ENCODE data around the gene KLHL22. TPM values are rescaled to one million over a fixed set of nuclear protein-coding genes. Genes with fewer than 3 reads are reported as not detected.

KLHL22 gene
- total and polyA plus RNA-seq, 2 of the 4 experiments (the other 2 are of a cell fraction): 27.1 to 30.1 TPM

DNA sequence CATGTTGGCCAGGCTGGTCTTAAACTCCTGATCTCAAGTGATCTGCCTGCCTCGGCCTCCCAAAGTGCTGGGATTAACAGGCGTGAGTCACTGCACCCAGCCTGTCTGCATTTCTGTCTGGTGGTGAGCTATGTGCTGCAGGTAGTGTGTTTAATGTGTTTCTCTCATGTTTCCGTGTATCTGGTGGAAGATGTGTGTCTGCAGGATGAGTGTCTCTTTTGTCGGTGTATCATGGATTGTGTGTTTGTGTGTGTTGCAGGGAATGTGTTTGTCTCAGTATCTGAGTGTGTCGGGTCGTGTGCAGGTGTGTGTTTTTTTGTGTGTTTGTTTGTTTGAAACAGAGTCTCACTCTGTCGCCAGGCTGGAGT, 74.1 kb downstream of the KLHL22 start (continued):
- TF ChIP-seq, protein P1, sequence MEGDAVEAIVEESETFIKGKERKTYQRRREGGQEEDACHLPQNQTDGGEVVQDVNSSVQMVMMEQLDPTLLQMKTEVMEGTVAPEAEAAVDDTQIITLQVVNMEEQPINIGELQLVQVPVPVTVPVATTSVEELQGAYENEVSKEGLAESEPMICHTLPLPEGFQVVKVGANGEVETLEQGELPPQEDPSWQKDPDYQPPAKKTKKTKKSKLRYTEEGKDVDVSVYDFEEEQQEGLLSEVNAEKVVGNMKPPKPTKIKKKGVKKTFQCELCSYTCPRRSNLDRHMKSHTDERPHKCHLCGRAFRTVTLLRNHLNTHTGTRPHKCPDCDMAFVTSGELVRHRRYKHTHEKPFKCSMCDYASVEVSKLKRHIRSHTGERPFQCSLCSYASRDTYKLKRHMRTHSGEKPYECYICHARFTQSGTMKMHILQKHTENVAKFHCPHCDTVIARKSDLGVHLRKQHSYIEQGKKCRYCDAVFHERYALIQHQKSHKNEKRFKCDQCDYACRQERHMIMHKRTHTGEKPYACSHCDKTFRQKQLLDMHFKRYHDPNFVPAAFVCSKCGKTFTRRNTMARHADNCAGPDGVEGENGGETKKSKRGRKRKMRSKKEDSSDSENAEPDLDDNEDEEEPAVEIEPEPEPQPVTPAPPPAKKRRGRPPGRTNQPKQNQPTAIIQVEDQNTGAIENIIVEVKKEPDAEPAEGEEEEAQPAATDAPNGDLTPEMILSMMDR (conservative IDR thresholded peaks at IDR 0.05; ENCODE audit: low read depth, low read length): no peak

GRCh38 chr22:20420157-20420842, 75.3 kb downstream of the KLHL22 start:
- intact Hi-C loops (cut with micrococcal nuclease): no loop called here
- TF ChIP-seq SMC3 (IDR thresholded peaks at IDR 0.05; ENCODE audit: low read depth, low read length) (no peak), ELK1 (IDR thresholded peaks at IDR 0.05; ENCODE audit: borderline replicate concordance, low read depth, low read length) (no peak), MAZ (IDR thresholded peaks at IDR 0.05; ENCODE audit: borderline replicate concordance, low read depth, low read length) (no peak), RFX5 (IDR thresholded peaks at IDR 0.05; ENCODE audit: low read depth, low read length) (no peak), MAFK (IDR thresholded peaks at IDR 0.05; ENCODE audit: low read depth, low read length) (no peak), RCOR1 (IDR thresholded peaks at IDR 0.05; ENCODE audit: insufficient replicate concordance, low read length) (no peak), CEBPB (IDR thresholded peaks at IDR 0.05; ENCODE audit: low read depth, low read length) (no peak), POLR2A (IDR thresholded peaks at IDR 0.05; ENCODE audit: low read depth, low read length) (no peak), MXI1 (IDR thresholded peaks at IDR 0.05; ENCODE audit: borderline replicate concordance, low read depth, low read length) (no peak), FOS (IDR thresholded peaks at IDR 0.05; ENCODE audit: low read depth, low read length) (no peak)
- TF ChIP-seq, protein P1 (conservative IDR thresholded peaks at IDR 0.05; ENCODE audit: low read depth, low read length): no peak

More at GRCh38 chr22:20420157-20420842, 75.3 kb downstream of the KLHL22 start:
- dilution Hi-C loops (cut with HindIII; ENCODE audit: low sequenced_read_pairs, unreplicated experiment) (no loop called here), in situ Hi-C loops (cut with MboI; ENCODE audit: low sequenced_read_pairs) (no loop called here)
- Histone ChIP-seq H4K91ac (ENCODE audit: insufficient read depth, low read depth, low read length) (no peak overlapping the region), H3K36me3 (ENCODE audit: control insufficient read depth, insufficient read depth, low read length) (peaks cover 11% of the 10 kb centered on the region; the same call in 1 of the 2 replicates), H4K20me1 (ENCODE audit: insufficient read depth, low read length) (peaks cover 23% of the 10 kb centered on the region), H3K79me1 (ENCODE audit: low read depth in 1 of 2, low read length in 2 of 2) (no peaks in the 10 kb centered on the region), H4K8ac (ENCODE audit: low read depth in 2 of 2, low read length in 2 of 2) (no peak overlapping the region), H3K27me3 (ENCODE audit: control insufficient read depth, insufficient read depth, low read length) (no peaks in the 10 kb centered on the region), H2AK9ac (replicated peaks; ENCODE audit: low read depth, low read length, poor library complexity) (no peak overlapping the region), H3K9me1 (ENCODE audit: insufficient read depth, low read length) (no peaks in the 10 kb centered on the region; the same call in 1 of the 2 replicates), H3K9ac (ENCODE audit: low read depth, low read length) (no peak overlapping the region), H3K4me3 (ENCODE audit: insufficient read depth, low read depth, low read length) (no peak overlapping the region), H3K23ac (ENCODE audit: low read depth, low read length) (no peak overlapping the region), H3K9me3 (ENCODE audit: control insufficient read depth, insufficient read depth, low read length) (no peaks in the 10 kb centered on the region), H3K4me2 (ENCODE audit: low read depth, low read length) (no peak overlapping the region), H3K56ac (ENCODE audit: extremely low read depth, insufficient read depth, low read length) (no peak overlapping the region), H3K27ac (ENCODE audit: insufficient read depth, low read length) (no peak overlapping the region), H2BK20ac (ENCODE audit: low read depth, low read length) (no peak overlapping the region), H2BK5ac (ENCODE audit: low read depth, low read length, poor library complexity, severe bottlenecking) (no peak overlapping the region), H3K4me1 (ENCODE audit: control insufficient read depth, insufficient read depth, low read length) (peaks cover 13% of the 10 kb centered on the region; the same call in 1 of the 2 replicates), H3K14ac (replicated peaks; ENCODE audit: low read depth, low read length) (no peak overlapping the region), H2AFZ (replicated peaks; ENCODE audit: low read length, poor library complexity) (peak overlapping the region; percentile 13), H3K18ac (ENCODE audit: low read depth, low read length) (no peak overlapping the region), H2BK120ac (ENCODE audit: low read depth, low read length) (no peak overlapping the region), H2AK5ac (ENCODE audit: low read depth, low read length) (no peak overlapping the region), H2BK15ac (ENCODE audit: low read depth, low read length) (no peak overlapping the region), H3K4ac (ENCODE audit: low read depth, low read length) (no peak overlapping the region; the same call in 1 of the 2 replicates), H4K5ac (ENCODE audit: low read depth, low read length) (no peak overlapping the region)
- BruUV-seq (replicated peaks): no TSS peak
- DNase-seq: no peak
- ChIA-PET CTCF (interaction anchor here (0.7 kb wide), 1 partner anchor 336 kb away, joined by 3 read pairs; no protein-coding TSS in a partner anchor), POLR2A (ENCODE audit: unreplicated experiment) (no interaction called here)
- 100% methylated on average over 1 of the region's 11 CpGs; no CpG with 5 or more reads in 1 of the 2 experiments for WGBS, 2 experiments (ENCODE audit: extremely low coverage in 2 of 2, insufficient read length in 1 of 2)
- ATAC-seq (ENCODE audit: low read depth): no peak

All from IMR-90 (cell line).